Measurements from ENCODE around the gene KRTAP3-3.

The KRTAP3-3 gene

GRCh38 chr17:40992666-40993065 is 1.3 kb downstream of the KRTAP3-3 start:
- H3K27ac ChIP-seq (ENCODE audit: low read length), result no peak overlapping the region
- no peaks in the 10 kb centered on the region for H3K9me3 ChIP-seq (ENCODE audit: insufficient read depth, low read length, severe bottlenecking)
- H3K4me2 ChIP-seq (ENCODE audit: insufficient read depth, low read length), result no peak overlapping the region
- no peak overlapping the region for H2AFZ ChIP-seq (ENCODE audit: low read depth, low read length)
- H4K20me1 ChIP-seq (ENCODE audit: insufficient read depth, low read length), result no peaks in the 10 kb centered on the region
- DNase-seq (no peak), ATAC-seq (ENCODE audit: insufficient read depth, low read depth) (no peak)
- no peak for TF ChIP-seq CTCF (IDR thresholded peaks at IDR 0.05; ENCODE audit: borderline replicate concordance, extremely low read depth, low read length, poor library complexity, severe bottlenecking)
- TF ChIP-seq EZH2 (IDR thresholded peaks at IDR 0.05; ENCODE audit: borderline replicate concordance, low read depth, low read length, severe bottlenecking), result no peak
- no peaks in the 10 kb centered on the region for H3K4me1 ChIP-seq (ENCODE audit: insufficient read depth, low read length)
- H3K36me3 ChIP-seq (ENCODE audit: insufficient read depth, low read length), result no peaks in the 10 kb centered on the region
- no peak overlapping the region for H3K9ac ChIP-seq (ENCODE audit: low read depth, low read length)
- H3K79me2 ChIP-seq (ENCODE audit: insufficient read depth, low read length), result no peaks in the 10 kb centered on the region
- peaks cover 38% of the 10 kb centered on the region for H3K27me3 ChIP-seq (ENCODE audit: insufficient read depth, low read length, poor library complexity)
- H3K4me3 ChIP-seq (ENCODE audit: low read depth in 1 of 2, low read length in 2 of 2), result no peak overlapping the region

- H3K4me3 ChIP-seq (ENCODE audit: low read depth in 1 of 2, low read length in 2 of 2), result no peak overlapping the region
- no peak overlapping the region for H3K27ac ChIP-seq (ENCODE audit: low read length)
- no peaks in the 10 kb centered on the region for H3K4me1 ChIP-seq (ENCODE audit: insufficient read depth, low read length)
- ATAC-seq (ENCODE audit: insufficient read depth, low read depth) (no peak), DNase-seq (no peak)
- no peaks in the 10 kb centered on the region for H3K9me3 ChIP-seq (ENCODE audit: insufficient read depth, low read length, severe bottlenecking)
- H3K36me3 ChIP-seq (ENCODE audit: insufficient read depth, low read length), result no peaks in the 10 kb centered on the region
- H2AFZ ChIP-seq (ENCODE audit: low read depth, low read length), result no peak overlapping the region
- TF ChIP-seq EZH2 (IDR thresholded peaks at IDR 0.05; ENCODE audit: borderline replicate concordance, low read depth, low read length, severe bottlenecking), result no peak
- TF ChIP-seq CTCF (IDR thresholded peaks at IDR 0.05; ENCODE audit: borderline replicate concordance, extremely low read depth, low read length, poor library complexity, severe bottlenecking), result no peak
- H3K9ac ChIP-seq (ENCODE audit: low read depth, low read length), result no peak overlapping the region
- H3K79me2 ChIP-seq (ENCODE audit: insufficient read depth, low read length), result no peaks in the 10 kb centered on the region
- H3K27me3 ChIP-seq (ENCODE audit: insufficient read depth, low read length, poor library complexity), result peaks cover 29% of the 10 kb centered on the region
- no peak overlapping the region for H3K4me2 ChIP-seq (ENCODE audit: insufficient read depth, low read length)
- no peaks in the 10 kb centered on the region for H4K20me1 ChIP-seq (ENCODE audit: insufficient read depth, low read length)
Measured at GRCh38 chr17:40986920-40987319, 7.0 kb downstream of the KRTAP3-3 start.

GRCh38 chr17:40984226-40984625 is 9.7 kb downstream of the KRTAP3-3 start, which contains the start of gene KRT40:
Gene KRT40 (minus strand): TSS chr17:40984326. CDS start chr17:40984273, 53 bp downstream.
- ATAC-seq (ENCODE audit: insufficient read depth, low read depth), result no peak
- no peaks in the 10 kb centered on the region for H4K20me1 ChIP-seq (ENCODE audit: insufficient read depth, low read length)
- H3K27me3 ChIP-seq (ENCODE audit: insufficient read depth, low read length, poor library complexity), result peaks cover 28% of the 10 kb centered on the region
- H3K27ac ChIP-seq (ENCODE audit: low read length), result no peak within 1 kb of the TSS
- no peak within 1 kb of the TSS for H3K4me2 ChIP-seq (ENCODE audit: insufficient read depth, low read length)
- no peak within 1 kb of the TSS for H3K9ac ChIP-seq (ENCODE audit: low read depth, low read length)
- no peaks in the 10 kb centered on the region for H3K79me2 ChIP-seq (ENCODE audit: insufficient read depth, low read length)
- DNase-seq, result no peak
- H3K4me3 ChIP-seq (ENCODE audit: low read depth in 1 of 2, low read length in 2 of 2), result no peak within 1 kb of the TSS
- no peaks in the 10 kb centered on the region for H3K4me1 ChIP-seq (ENCODE audit: insufficient read depth, low read length)
- TF ChIP-seq EZH2 (IDR thresholded peaks at IDR 0.05; ENCODE audit: borderline replicate concordance, low read depth, low read length, severe bottlenecking) (no peak), CTCF (IDR thresholded peaks at IDR 0.05; ENCODE audit: borderline replicate concordance, extremely low read depth, low read length, poor library complexity, severe bottlenecking) (no peak)
- H3K36me3 ChIP-seq (ENCODE audit: insufficient read depth, low read length), result no peaks in the 10 kb centered on the region
- H3K9me3 ChIP-seq (ENCODE audit: insufficient read depth, low read length, severe bottlenecking), result no peaks in the 10 kb centered on the region
- no peak within 1 kb of the TSS for H2AFZ ChIP-seq (ENCODE audit: low read depth, low read length)

- Histone ChIP-seq H3K27me3 (ENCODE audit: insufficient read depth, low read length, poor library complexity) (peaks cover 23% of the 10 kb centered on the region), H2AFZ (ENCODE audit: low read depth, low read length) (no peak overlapping the region), H4K20me1 (ENCODE audit: insufficient read depth, low read length) (no peaks in the 10 kb centered on the region), H3K4me3 (ENCODE audit: low read depth in 1 of 2, low read length in 2 of 2) (no peak overlapping the region), H3K79me2 (ENCODE audit: insufficient read depth, low read length) (no peaks in the 10 kb centered on the region), H3K9ac (ENCODE audit: low read depth, low read length) (no peak overlapping the region), H3K27ac (ENCODE audit: low read length) (no peak overlapping the region), H3K9me3 (ENCODE audit: insufficient read depth, low read length, severe bottlenecking) (no peaks in the 10 kb centered on the region), H3K4me1 (ENCODE audit: insufficient read depth, low read length) (no peaks in the 10 kb centered on the region), H3K36me3 (ENCODE audit: insufficient read depth, low read length) (no peaks in the 10 kb centered on the region), H3K4me2 (ENCODE audit: insufficient read depth, low read length) (no peak overlapping the region)
- ATAC-seq (ENCODE audit: insufficient read depth, low read depth) (no peak), DNase-seq (no peak)
- no peak for TF ChIP-seq EZH2 (IDR thresholded peaks at IDR 0.05; ENCODE audit: borderline replicate concordance, low read depth, low read length, severe bottlenecking)
- no peak for TF ChIP-seq CTCF (IDR thresholded peaks at IDR 0.05; ENCODE audit: borderline replicate concordance, extremely low read depth, low read length, poor library complexity, severe bottlenecking)
Measured at GRCh38 chr17:40981115-40981514, 12.8 kb downstream of the KRTAP3-3 start.
